Adrenal gland (tissue), 12 donors: ENCODE data around the gene CNIH2. TPM values are rescaled to one million over a fixed set of nuclear protein-coding genes. Genes with fewer than 3 reads are reported as not detected.

Experiments
- DNase-seq, 7 donors: peaks; one replicate each; pipeline ENCODE4 v3.0.0-alpha.2; 2019 to 2020
- H3K27ac ChIP-seq, 5 donors: fragments of 200-600 bp; sonication (generic) in 4 of 5; 1 replicate in 3 of 5; 2 replicates in 2 of 5; pipeline versions ENCODE4 v1.5.1 to v1.8.0; 2016 to 2020; ENCODE audit warnings: mild to moderate bottlenecking in 1 of 5
- H3K27me3 ChIP-seq: fragments of 200-600 bp; 2 replicates; pipeline ENCODE4 v1.8.0; 2021
- H3K36me3 ChIP-seq, 2 donors: fragments of 200-600 bp; replicated peaks in 1 of 2; 1 replicate in 1 of 2; 2 replicates in 1 of 2; pipeline versions ENCODE4 v1.5.1 to v1.8.0; 2018 to 2022
- H3K4me1 ChIP-seq, 2 donors: fragments of 200-600 bp; replicated peaks in 1 of 2; 1 replicate in 1 of 2; 2 replicates in 1 of 2; pipeline versions ENCODE4 v1.5.1 to v1.8.0; 2018 to 2021
- H3K4me3 ChIP-seq, 4 donors: fragments of 200-600 bp; sonication (generic) in 3 of 4; one replicate each; pipeline ENCODE4 v1.5.1; 2016 to 2018
- H3K9me3 ChIP-seq, 3 donors: fragments of 200-600 bp; sonication (generic) in 1 of 3; replicated peaks in 1 of 3; 1 replicate in 2 of 3; 2 replicates in 1 of 3; pipeline versions ENCODE4 v1.5.1 to v1.8.0; 2016 to 2021
- POLR2A ChIP-seq, 2 donors: fragments of 450-650 bp; IDR thresholded peaks; one replicate each; pipeline ENCODE4 v1.6.1; 2017; ENCODE audit warnings: antibody characterized with exemption in 2 of 2, mild to moderate bottlenecking in 2 of 2, moderate library complexity in 1 of 2
- WGBS, 4 donors: extraction: QIAGEN DNeasy Blood & Tissue Kit in 2 of 4; methylation state at CpG; one replicate each; pipeline versions ENCODE4 v1.1.5 to v1.1.7; 2013 to 2017; 5-methylcytosine and 5-hydroxymethylcytosine counted together
- intact Hi-C, 2 donors: fragments of 100-400 bp; cut with DNase I; formaldehyde crosslinking; loops; one replicate each; pipeline versions ENCODE4 v1.14.1 to v1.15.0; 2022 to 2023
- polyA plus RNA-seq, 3 donors: library from polyadenylated mRNA; stranded (reverse); fragments of 200-250 nt in 2 of 3; fragments of 350-450 nt in 1 of 3; fragmentation: Illumina TruSeq in 1 of 3; extraction: RNeasy Lipid Tissue Mini Kit (QIAGEN cat#74804) in 1 of 3; gene quantifications; one replicate each; pipeline ENCODE4 v1.2.3, GENCODE V29; 2013 to 2014
- total RNA-seq, 9 donors: library from RNA; depleted of rRNA in 4 of 9; stranded (reverse); fragments of >200 nt in 4 of 9; fragments of 120-200 nt in 1 of 9; fragmentation: NEBNext Ultra II Directional in 1 of 9; extraction: Animal tissue kit (Norgen Biotek cat#: 25700) in 1 of 9; gene quantifications; one replicate each; pipeline versions ENCODE4 v1.1.0 to v1.2.4, GENCODE V29; 2013 to 2023
- TF ChIP-seq, protein P1 (sequence below), 6 experiments: fragments of 450-650 bp in 4 of 6; fragments of 200-600 bp in 2 of 6; sonication (generic) in 1 of 6; IDR thresholded peaks; 1 replicate in 5 of 6; 2 replicates in 1 of 6; pipeline versions ENCODE4 v1.5.1 to v1.8.0; 2016 to 2021; ENCODE audit warnings: antibody characterized with exemption in 6 of 6, mild to moderate bottlenecking in 2 of 6, moderate library complexity in 1 of 6
- donor health status: healthy with polysubstance abuse.
- donor health status: Bipolar disorder and iron deficiency.
- donor health status: DM: yes; HTN: yes; CAD: no.
- donor health status: DM: no; HTN: no; CAD: no.
- donor health status: DM: no; HTN: no; CAD: no.
- donor health status: DM: yes; HTN: yes; CAD: no.

CNIH2 gene
- total and polyA plus RNA-seq, 12 donors = 0.55 to 13.4 (median 2.9) TPM; not detected in 2

DNA sequence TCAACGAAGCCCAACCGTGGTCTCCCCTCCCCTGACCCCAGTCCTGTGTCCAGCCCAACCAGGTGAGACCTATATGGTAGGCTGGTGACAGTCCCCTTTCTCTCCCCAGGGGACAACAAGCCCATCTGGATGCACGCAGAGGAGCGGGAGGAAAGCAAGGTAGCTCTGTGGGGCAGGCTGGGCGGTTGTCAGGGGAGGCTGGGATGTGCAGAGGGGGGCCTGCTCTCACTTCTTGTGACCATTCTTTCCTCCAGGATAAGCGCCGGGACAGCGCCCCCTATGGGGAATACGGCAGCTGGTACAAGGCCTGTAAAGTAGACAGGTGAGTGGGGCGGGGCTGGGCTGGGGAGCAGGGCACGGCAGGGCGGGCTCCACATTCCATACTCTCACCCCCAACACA is 13.1 kb upstream of the CNIH2 start:
- Histone ChIP-seq H3K4me3 (no peak overlapping the region), H3K9me3 (no peaks in the 10 kb centered on the region), H3K27me3 (no peaks in the 10 kb centered on the region), H3K27ac (no peak overlapping the region), H3K36me3 (peaks cover 0 to 19% of the 10 kb centered on the region in 2 donors), H3K4me1 (peaks cover 5 to 18% of the 10 kb centered on the region in 2 donors)
- TF ChIP-seq, protein P1, sequence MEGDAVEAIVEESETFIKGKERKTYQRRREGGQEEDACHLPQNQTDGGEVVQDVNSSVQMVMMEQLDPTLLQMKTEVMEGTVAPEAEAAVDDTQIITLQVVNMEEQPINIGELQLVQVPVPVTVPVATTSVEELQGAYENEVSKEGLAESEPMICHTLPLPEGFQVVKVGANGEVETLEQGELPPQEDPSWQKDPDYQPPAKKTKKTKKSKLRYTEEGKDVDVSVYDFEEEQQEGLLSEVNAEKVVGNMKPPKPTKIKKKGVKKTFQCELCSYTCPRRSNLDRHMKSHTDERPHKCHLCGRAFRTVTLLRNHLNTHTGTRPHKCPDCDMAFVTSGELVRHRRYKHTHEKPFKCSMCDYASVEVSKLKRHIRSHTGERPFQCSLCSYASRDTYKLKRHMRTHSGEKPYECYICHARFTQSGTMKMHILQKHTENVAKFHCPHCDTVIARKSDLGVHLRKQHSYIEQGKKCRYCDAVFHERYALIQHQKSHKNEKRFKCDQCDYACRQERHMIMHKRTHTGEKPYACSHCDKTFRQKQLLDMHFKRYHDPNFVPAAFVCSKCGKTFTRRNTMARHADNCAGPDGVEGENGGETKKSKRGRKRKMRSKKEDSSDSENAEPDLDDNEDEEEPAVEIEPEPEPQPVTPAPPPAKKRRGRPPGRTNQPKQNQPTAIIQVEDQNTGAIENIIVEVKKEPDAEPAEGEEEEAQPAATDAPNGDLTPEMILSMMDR (IDR thresholded peaks at IDR 0.05) = peak in 3 of 6 experiments; percentile 7 to 17 (median 17)
- no peak for TF ChIP-seq POLR2A (IDR thresholded peaks at IDR 0.05)
- DNase-seq = peak in 1 of 7 donors; percentile 18
- intact Hi-C loops = no loop called here
- WGBS, 4 donors = 73 to 93% (median 78%) methylated on average over 7 to 12 of the region's 12 CpGs

DNA sequence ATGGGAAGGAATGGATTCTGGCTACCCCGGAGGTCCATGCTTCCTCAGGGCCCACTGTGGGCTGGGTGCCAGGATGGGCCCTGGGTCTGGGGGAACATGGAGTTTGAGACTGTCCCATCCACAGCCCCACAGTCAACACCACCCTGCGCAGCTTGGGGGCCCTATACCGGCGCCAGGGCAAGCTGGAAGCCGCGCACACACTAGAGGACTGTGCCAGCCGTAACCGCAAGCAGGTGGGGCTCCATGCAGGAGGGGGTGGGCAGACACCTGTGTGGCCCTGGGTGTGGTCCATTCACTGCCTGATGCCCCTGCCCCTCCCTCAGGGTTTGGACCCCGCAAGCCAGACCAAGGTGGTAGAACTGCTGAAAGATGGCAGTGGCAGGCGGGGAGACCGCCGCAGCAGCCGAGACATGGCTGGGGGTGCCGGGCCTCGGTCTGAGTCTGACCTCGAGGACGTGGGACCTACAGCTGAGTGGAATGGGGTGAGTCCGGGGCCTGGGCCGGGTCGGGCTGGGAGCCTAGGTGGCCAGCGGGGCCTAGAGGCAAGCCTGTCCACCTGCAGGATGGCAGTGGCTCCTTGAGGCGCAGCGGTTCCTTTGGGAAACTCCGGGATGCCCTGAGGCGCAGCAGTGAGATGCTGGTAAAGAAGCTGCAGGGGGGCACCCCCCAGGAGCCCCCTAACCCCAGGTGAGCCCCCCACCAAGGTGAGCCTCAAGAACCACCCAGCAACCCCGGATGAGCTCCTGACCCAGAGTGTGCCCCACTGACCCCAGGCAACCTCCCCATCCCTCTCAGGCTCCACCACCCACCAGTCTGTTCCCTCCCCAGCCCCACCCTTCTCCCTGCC is 12.2 kb upstream of the CNIH2 start:
- Histone ChIP-seq H3K4me1 (peaks cover 5 to 24% of the 10 kb centered on the region in 2 donors), H3K27me3 (no peaks in the 10 kb centered on the region), H3K9me3 (no peaks in the 10 kb centered on the region), H3K36me3 (peaks cover 0 to 22% of the 10 kb centered on the region in 2 donors), H3K4me3 (no peak overlapping the region), H3K27ac (no peak overlapping the region)
- 93 to 94% (median 94%) methylated on average over 18 to 26 of the region's 26 CpGs for WGBS, 4 donors
- no peak for TF ChIP-seq POLR2A (IDR thresholded peaks at IDR 0.05)
- TF ChIP-seq, protein P1 (IDR thresholded peaks at IDR 0.05) = no peak
- DNase-seq = peak in 1 of 7 donors; percentile 52
- intact Hi-C loops = no loop called here

GRCh38 chr11:66266378-66267038 is 11.5 kb upstream of the CNIH2 start:
- Histone ChIP-seq H3K4me1 (peaks cover 5 to 24% of the 10 kb centered on the region in 2 donors), H3K36me3 (peaks cover 0 to 25% of the 10 kb centered on the region in 2 donors), H3K27me3 (no peaks in the 10 kb centered on the region), H3K27ac (peak overlapping the region in 3 of 5 donors; percentile 89 to 98 (median 95)), H3K4me3 (peak overlapping the region in 1 of 4 donors; percentile 94), H3K9me3 (no peaks in the 10 kb centered on the region)
- intact Hi-C loops = no loop called here
- WGBS, 4 donors = 81 to 86% (median 83%) methylated on average over 10 to 20 of the region's 20 CpGs
- peak in 2 of 7 donors; percentile 36 to 68 for DNase-seq
- TF ChIP-seq POLR2A (IDR thresholded peaks at IDR 0.05) = no peak
- TF ChIP-seq, protein P1 (IDR thresholded peaks at IDR 0.05) = no peak

GRCh38 chr11:66267039-66267378 is 11.0 kb upstream of the CNIH2 start:
- H3K27ac ChIP-seq = peak overlapping the region in 4 of 5 donors; percentile 89 to 98 (median 94)
- no peak for DNase-seq
- H3K9me3 ChIP-seq = no peaks in the 10 kb centered on the region
- H3K4me3 ChIP-seq = peak overlapping the region in 2 of 4 donors; percentile 81 to 94
- TF ChIP-seq, protein P1 (IDR thresholded peaks at IDR 0.05) = peak in 1 of 6 experiments; percentile 9
- no peak for TF ChIP-seq POLR2A (IDR thresholded peaks at IDR 0.05)
- WGBS, 4 donors = 11 to 18% (median 15%) methylated on average over 10 to 13 of the region's 13 CpGs
- peaks cover 5 to 24% of the 10 kb centered on the region in 2 donors for H3K4me1 ChIP-seq
- intact Hi-C loops = no loop called here
- no peaks in the 10 kb centered on the region for H3K27me3 ChIP-seq
- H3K36me3 ChIP-seq = peaks cover 0 to 27% of the 10 kb centered on the region in 2 donors
